Measurements from ENCODE around the gene SORCS3.

GRCh38 chr10:105185161-105185560, 544.1 kb downstream of the SORCS3 start:
- TF ChIP-seq CTCF (IDR thresholded peaks at IDR 0.05; ENCODE audit: insufficient read depth, low read depth, low read length) (no peak), EZH2 (IDR thresholded peaks at IDR 0.05; ENCODE audit: insufficient read depth, low read length) (no peak)
